Gastrocnemius medialis (tissue), 4 donors: ENCODE results near the gene AKAP6.

Experiments
- POLR2A ChIP-seq, 2 donors: fragments of 450-650 bp; IDR thresholded peaks; one replicate each; pipeline ENCODE4 v1.6.1; 2017; ENCODE audit warnings: antibody characterized with exemption in 2 of 2, mild to moderate bottlenecking in 2 of 2, moderate library complexity in 2 of 2
- TF ChIP-seq, protein P1 (sequence below), 5 experiments: fragments of 450-650 bp in 3 of 5; fragments of 200-600 bp in 2 of 5; sonication (generic) in 2 of 5; IDR thresholded peaks in 4 of 5; conservative IDR thresholded peaks in 1 of 5; 1 replicate in 4 of 5; 2 replicates in 1 of 5; pipeline ENCODE4 v1.5.1; 2016 to 2019; ENCODE audit warnings: antibody characterized with exemption in 5 of 5, mild to moderate bottlenecking in 3 of 5, moderate library complexity in 3 of 5

DNA sequence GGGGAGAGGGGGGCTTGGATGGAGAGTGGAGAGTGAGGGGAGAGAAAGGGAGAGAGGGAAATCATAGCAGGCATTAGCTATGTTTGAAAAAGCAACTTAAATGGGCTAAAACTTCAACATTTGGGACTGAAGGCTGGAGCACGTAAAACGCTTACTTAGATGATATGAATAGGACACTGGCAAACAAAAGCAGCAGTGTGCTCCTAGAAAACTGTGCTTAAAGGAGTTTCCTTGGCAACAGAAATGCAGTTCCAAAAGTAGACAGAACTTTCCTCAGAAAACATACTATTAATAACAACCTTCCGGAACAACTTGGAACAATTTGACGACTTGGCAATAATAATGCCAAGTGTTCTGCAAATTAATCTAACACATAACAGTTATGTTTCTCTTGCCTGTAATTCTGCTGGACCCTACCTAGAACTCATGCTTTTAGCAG, 374.1 kb downstream of the AKAP6 start:
- TF ChIP-seq, protein P1, sequence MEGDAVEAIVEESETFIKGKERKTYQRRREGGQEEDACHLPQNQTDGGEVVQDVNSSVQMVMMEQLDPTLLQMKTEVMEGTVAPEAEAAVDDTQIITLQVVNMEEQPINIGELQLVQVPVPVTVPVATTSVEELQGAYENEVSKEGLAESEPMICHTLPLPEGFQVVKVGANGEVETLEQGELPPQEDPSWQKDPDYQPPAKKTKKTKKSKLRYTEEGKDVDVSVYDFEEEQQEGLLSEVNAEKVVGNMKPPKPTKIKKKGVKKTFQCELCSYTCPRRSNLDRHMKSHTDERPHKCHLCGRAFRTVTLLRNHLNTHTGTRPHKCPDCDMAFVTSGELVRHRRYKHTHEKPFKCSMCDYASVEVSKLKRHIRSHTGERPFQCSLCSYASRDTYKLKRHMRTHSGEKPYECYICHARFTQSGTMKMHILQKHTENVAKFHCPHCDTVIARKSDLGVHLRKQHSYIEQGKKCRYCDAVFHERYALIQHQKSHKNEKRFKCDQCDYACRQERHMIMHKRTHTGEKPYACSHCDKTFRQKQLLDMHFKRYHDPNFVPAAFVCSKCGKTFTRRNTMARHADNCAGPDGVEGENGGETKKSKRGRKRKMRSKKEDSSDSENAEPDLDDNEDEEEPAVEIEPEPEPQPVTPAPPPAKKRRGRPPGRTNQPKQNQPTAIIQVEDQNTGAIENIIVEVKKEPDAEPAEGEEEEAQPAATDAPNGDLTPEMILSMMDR (IDR thresholded peaks at IDR 0.05 in 4 of 5, conservative IDR thresholded peaks at IDR 0.05 in 1 of 5) = no peak
- no peak for TF ChIP-seq POLR2A (IDR thresholded peaks at IDR 0.05)
